T47D (cell line): ENCODE results near the gene GPR85.

ENCODE experiments used
- DNase-seq, 2 experiments: peaks; one replicate each; pipeline versions ENCODE4 v3.0.0 to v3.0.0-alpha.2; 2011 to 2012; ENCODE audit warnings: low read depth in 1 of 2, low spot score in 1 of 2
- JUND ChIP-seq: IDR thresholded peaks from 2 replicates; pipeline ENCODE4 v1.6.1; 2012; ENCODE audit warnings: low read depth
- in situ Hi-C: cut with HindIII; loops from 2 replicates; pipeline ENCODE4 v1.10.0; 2016; ENCODE audit warnings: low sequenced_read_pairs, low pct_unique_long_range_greater_than_20kb

Gene GPR85

GRCh38 chr7:113099284-113099919, 12.8 kb upstream of the GPR85 start:
- in situ Hi-C loops, result no loop called here
- DNase-seq, result peak in 1 of 2 experiments; percentile 83

GRCh38 chr7:113094517-113095249, 8.1 kb upstream of the GPR85 start:
- in situ Hi-C loops, result no loop called here
- DNase-seq, result no peak
- no peak for TF ChIP-seq JUND

More at GRCh38 chr7:113099284-113099919, 12.8 kb upstream of the GPR85 start:
- TF ChIP-seq JUND, result no peak

GRCh38 chr7:113093561-113093960, 6.9 kb upstream of the GPR85 start:
- no peak for TF ChIP-seq JUND
- in situ Hi-C loops, result no loop called here
- DNase-seq, result no peak

- in situ Hi-C loops, result no loop called here
- no peak for DNase-seq
- no peak for TF ChIP-seq JUND
These were observed 6.1 kb upstream of the GPR85 start for GRCh38 chr7:113092762-113093161.

GRCh38 chr7:113087071-113087998, 708 bp upstream of the GPR85 start:
- peak; percentile 23 to 54 for DNase-seq
- in situ Hi-C loops, result no loop called here
- TF ChIP-seq JUND, result no peak

GRCh38 chr7:113085781-113086390, 741 bp downstream of the GPR85 start:
- no peak for TF ChIP-seq JUND
- DNase-seq, result peak in 1 of 2 experiments; percentile 2
- in situ Hi-C loops, result no loop called here

GRCh38 chr7:113084496-113085172, 2.0 kb downstream of the GPR85 start:
- TF ChIP-seq JUND, result no peak
- DNase-seq, result no peak
- in situ Hi-C loops, result no loop called here

GRCh38 chr7:113083816-113084495, 2.7 kb downstream of the GPR85 start:
- in situ Hi-C loops, result no loop called here
- no peak for DNase-seq
- TF ChIP-seq JUND, result no peak

GRCh38 chr7:113083132-113083815, 3.4 kb downstream of the GPR85 start:
- no peak for DNase-seq
- in situ Hi-C loops, result no loop called here
- no peak for TF ChIP-seq JUND

- no peak for TF ChIP-seq JUND
- DNase-seq, result no peak
- in situ Hi-C loops, result no loop called here
These were observed 8.3 kb downstream of the GPR85 start for GRCh38 chr7:113078331-113078730.

- in situ Hi-C loops, result no loop called here
- no peak for DNase-seq
- TF ChIP-seq JUND, result no peak
These were observed 9.9 kb downstream of the GPR85 start for GRCh38 chr7:113076703-113077102.
